Vagina (tissue), 2 donors: Measurements from ENCODE around the gene RPTOR. TPM values are rescaled to one million over a fixed set of nuclear protein-coding genes. Genes with fewer than 3 reads are reported as not detected.

ENCODE experiments used
- DNase-seq, 2 donors: peaks; one replicate each; pipeline ENCODE4 v3.0.0-alpha.2; 2017; ENCODE audit errors: extremely low spot score in 2 of 2
- H3K27ac ChIP-seq: fragments of 200-600 bp; sonication (generic); one replicate; pipeline ENCODE4 v1.5.1; 2019
- H3K27me3 ChIP-seq: fragments of 200-600 bp; sonication (generic); one replicate; pipeline ENCODE4 v1.5.1; 2019
- H3K36me3 ChIP-seq, 2 donors: fragments of 200-600 bp; sonication (generic); one replicate each; pipeline ENCODE4 v1.5.1; 2017 to 2019
- H3K4me1 ChIP-seq: fragments of 200-600 bp; sonication (generic); one replicate; pipeline ENCODE4 v1.5.1; 2019
- H3K4me3 ChIP-seq, 2 donors: fragments of 200-600 bp; sonication (generic); 1 replicate in 1 of 2; 2 replicates in 1 of 2; pipeline ENCODE4 v1.5.1; 2016 to 2019
- H3K9me3 ChIP-seq: fragments of 200-600 bp; sonication (generic); one replicate; pipeline ENCODE4 v1.5.1; 2019
- CTCF ChIP-seq, 3 experiments: fragments of 450-650 bp in 2 of 3; fragments of 200-600 bp in 1 of 3; sonication (generic) in 1 of 3; IDR thresholded peaks; one replicate each; pipeline ENCODE4 v1.5.1; 2017 to 2019; ENCODE audit warnings: antibody characterized with exemption in 3 of 3, mild to moderate bottlenecking in 2 of 3, moderate library complexity in 2 of 3
- POLR2A ChIP-seq, 2 donors: fragments of 450-650 bp; IDR thresholded peaks; one replicate each; pipeline ENCODE4 v1.6.1; 2017; ENCODE audit warnings: antibody characterized with exemption in 2 of 2, mild to moderate bottlenecking in 2 of 2, moderate library complexity in 2 of 2
- POLR2AphosphoS5 ChIP-seq, 2 donors: sonication (generic); formaldehyde crosslinking; IDR thresholded peaks; one replicate each; pipeline ENCODE4 v1.9.0; 2017; ENCODE audit warnings: antibody characterized with exemption in 2 of 2, mild to moderate bottlenecking in 2 of 2, low read depth in 1 of 2; ENCODE audit not compliant: insufficient read depth in 1 of 2
- intact Hi-C: fragments of 100-400 bp; cut with DNase I; formaldehyde crosslinking; loops from one replicate; pipeline ENCODE4 v1.15.1; 2023
- total RNA-seq: library from RNA; depleted of rRNA; stranded (reverse); fragments of >200 nt; gene quantifications from one replicate; pipeline ENCODE4 v1.2.3, GENCODE V29; 2016

RPTOR gene
- total RNA-seq, 1 donor from 2014 or later: 38.3 TPM

DNA sequence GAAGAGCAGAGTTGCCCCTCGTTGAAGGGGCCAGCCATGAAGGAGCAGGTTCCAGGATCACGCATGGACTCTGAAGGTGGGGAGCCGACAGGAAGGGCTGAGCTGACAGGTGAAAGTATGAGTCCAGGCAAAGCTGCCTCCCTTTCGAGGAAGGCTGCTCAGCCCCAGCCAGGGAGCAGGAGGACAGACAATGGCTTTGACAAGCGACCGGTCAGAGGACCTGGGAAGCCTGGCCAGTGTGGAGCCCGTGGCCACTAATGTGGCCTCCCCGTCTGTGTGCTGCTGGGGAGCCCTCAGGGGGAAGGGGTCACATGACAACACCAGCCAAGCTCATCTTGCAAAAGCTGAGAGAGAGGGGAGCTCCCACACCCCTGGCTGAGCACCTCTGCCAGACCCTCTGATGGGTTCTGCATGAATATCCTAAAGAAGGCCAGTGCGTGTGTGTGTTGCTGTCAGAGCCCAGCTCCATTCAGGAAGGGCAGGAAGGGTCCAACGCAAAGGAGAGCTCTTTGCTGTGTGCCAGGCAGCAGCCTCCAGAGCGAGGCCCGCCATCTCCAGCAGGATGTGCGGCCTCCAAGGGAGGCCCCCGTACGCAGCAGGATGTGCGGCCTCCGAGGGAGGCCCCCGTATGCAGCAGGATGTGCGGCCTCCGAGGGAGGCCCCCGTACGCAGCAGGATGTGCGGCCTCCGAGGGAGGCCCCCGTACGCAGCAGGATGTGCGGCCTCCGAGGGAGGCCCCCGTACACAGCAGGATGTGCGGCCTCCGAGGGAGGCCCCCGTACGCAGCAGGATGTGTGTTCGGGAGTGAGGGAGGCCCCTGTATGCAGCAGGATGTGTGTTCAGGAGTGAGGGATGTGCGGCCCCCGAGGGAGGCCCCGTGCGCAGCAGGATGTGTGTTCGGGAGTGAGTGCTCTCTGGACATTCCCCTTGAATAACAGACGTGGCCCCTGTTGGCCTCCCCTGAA lies 344.9 kb downstream of the RPTOR start:
- intact Hi-C loops: no loop called here
- Histone ChIP-seq H3K27ac (no peak overlapping the region), H3K9me3 (no peaks in the 10 kb centered on the region), H3K4me1 (peaks cover 24% of the 10 kb centered on the region), H3K4me3 (no peak overlapping the region), H3K36me3 (peaks cover 0 to 19% of the 10 kb centered on the region in 2 donors), H3K27me3 (no peaks in the 10 kb centered on the region)
- DNase-seq: no peak
- TF ChIP-seq POLR2A (IDR thresholded peaks at IDR 0.05): no peak
- no peak for TF ChIP-seq POLR2AphosphoS5 (IDR thresholded peaks at IDR 0.05; ENCODE audit: insufficient read depth in 1 of 2, low read depth in 1 of 2)

- DNase-seq: no peak
- Histone ChIP-seq H3K4me3 (no peak overlapping the region), H3K36me3 (peaks cover 0 to 11% of the 10 kb centered on the region in 2 donors), H3K4me1 (peaks cover 24% of the 10 kb centered on the region), H3K27ac (peak overlapping the region; percentile 70), H3K9me3 (no peaks in the 10 kb centered on the region), H3K27me3 (no peaks in the 10 kb centered on the region)
- intact Hi-C loops: no loop called here
- TF ChIP-seq CTCF (IDR thresholded peaks at IDR 0.05): no peak
- TF ChIP-seq POLR2A (IDR thresholded peaks at IDR 0.05): no peak
- TF ChIP-seq POLR2AphosphoS5 (IDR thresholded peaks at IDR 0.05; ENCODE audit: insufficient read depth in 1 of 2, low read depth in 1 of 2): no peak
These were observed 345.7 kb downstream of the RPTOR start for GRCh38 chr17:80890196-80890920.

DNA sequence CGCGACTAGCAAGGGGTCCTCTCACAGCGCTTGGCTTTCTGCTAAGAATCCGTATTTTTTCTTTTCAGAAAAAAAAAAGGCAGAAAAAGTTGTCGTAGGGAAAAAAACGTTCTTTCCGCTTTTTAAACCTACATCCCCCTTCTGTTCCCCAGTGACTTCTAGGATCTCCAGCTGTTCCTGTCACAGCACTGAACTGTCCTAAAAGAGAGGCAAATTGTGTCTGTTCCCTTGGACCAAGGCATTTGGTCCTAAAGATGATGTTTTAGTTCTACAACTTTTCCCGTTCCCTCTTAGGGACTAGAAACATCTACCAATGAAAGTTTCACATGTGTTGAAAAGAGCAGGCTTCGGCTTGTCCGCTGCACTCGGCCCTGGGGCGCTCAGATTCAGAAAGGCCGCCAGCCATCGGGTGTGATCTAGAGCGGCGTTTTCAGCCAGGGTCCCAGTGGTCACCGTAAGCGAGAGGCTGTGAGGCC lies 346.3 kb downstream of the RPTOR start:
- peak overlapping the region; percentile 70 for H3K27ac ChIP-seq
- H3K4me3 ChIP-seq: no peak overlapping the region
- intact Hi-C loops: no loop called here
- no peaks in the 10 kb centered on the region for H3K9me3 ChIP-seq
- no peaks in the 10 kb centered on the region for H3K27me3 ChIP-seq
- TF ChIP-seq CTCF (IDR thresholded peaks at IDR 0.05) (no peak), POLR2AphosphoS5 (IDR thresholded peaks at IDR 0.05; ENCODE audit: insufficient read depth in 1 of 2, low read depth in 1 of 2) (no peak), POLR2A (IDR thresholded peaks at IDR 0.05) (no peak)
- H3K36me3 ChIP-seq: peaks cover 0 to 8% of the 10 kb centered on the region in 2 donors
- H3K4me1 ChIP-seq: peaks cover 24% of the 10 kb centered on the region
- DNase-seq: no peak

DNA sequence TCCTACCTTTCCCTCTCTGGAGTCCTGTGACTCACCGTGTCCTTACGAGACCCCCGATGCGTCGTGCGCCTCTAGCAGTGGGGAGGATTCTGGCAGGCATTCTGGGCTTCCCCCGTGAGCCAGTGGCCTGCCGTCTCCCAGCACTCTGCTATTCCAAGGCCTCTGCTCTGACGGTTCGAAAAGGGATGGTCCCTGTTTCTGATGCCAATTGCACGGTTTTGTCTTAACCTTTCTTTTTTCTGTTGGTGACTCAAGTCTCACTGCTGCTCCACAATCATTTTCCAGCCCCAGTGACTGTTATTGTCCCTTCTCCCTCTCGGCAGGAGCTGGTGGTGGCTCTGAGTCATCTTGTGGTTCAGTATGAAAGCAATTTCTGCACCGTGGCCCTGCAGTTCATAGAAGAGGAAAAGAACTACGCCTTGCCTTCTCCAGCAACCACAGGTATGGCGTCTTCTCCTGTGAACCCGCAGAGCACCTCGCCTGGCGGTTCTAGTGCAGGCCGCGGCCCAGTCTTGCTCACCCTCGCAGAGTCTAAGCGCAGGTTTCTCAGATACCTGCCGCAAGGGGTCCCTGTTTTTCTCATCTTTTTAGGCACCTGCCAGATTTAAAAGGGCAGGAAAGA lies 346.9 kb downstream of the RPTOR start:
- peak overlapping the region; percentile 70 for H3K27ac ChIP-seq
- no peaks in the 10 kb centered on the region for H3K27me3 ChIP-seq
- intact Hi-C loops: no loop called here
- DNase-seq: no peak
- peaks cover 24% of the 10 kb centered on the region for H3K4me1 ChIP-seq
- TF ChIP-seq POLR2AphosphoS5 (IDR thresholded peaks at IDR 0.05; ENCODE audit: insufficient read depth in 1 of 2, low read depth in 1 of 2): no peak
- no peak for TF ChIP-seq CTCF (IDR thresholded peaks at IDR 0.05)
- TF ChIP-seq POLR2A (IDR thresholded peaks at IDR 0.05): no peak
- peaks cover 0 to 6% of the 10 kb centered on the region in 2 donors for H3K36me3 ChIP-seq
- H3K9me3 ChIP-seq: no peaks in the 10 kb centered on the region
- H3K4me3 ChIP-seq: no peak overlapping the region
